ENCODE measurements around the gene CCDC185.
"Not testable (repeated sequence)": the region's sequence is repeated elsewhere in the genome, so short reads cannot be mapped to it uniquely, and the experiment has no call there.

Gene CCDC185

GRCh38 chr1:223394242-223394641 is 1.0 kb downstream of the CCDC185 start:
- no peak for DNase-seq (ENCODE audit: low read depth in 1 of 2, low spot score in 1 of 2)

DNA sequence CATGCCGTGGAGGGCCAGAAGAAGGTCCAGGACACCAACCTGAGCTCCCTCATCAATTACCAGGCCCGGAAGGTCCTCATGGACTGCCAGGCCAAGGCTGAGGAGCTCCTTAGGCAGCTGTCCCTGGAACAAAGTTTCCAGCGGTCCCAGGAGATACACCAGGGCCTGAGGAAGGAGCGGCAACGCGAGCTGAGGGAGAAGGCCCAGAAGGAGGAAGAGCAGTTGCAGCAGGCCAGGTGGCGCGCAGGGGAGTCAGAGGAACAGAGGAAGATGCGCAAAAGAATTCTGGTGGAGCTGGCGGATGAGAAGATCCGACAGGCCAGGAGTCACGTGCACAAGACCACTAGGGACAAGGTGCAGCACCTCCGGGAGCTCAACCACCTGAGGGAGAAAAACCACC is 1.5 kb downstream of the CCDC185 start:
- DNase-seq (ENCODE audit: low read depth in 1 of 2, low spot score in 1 of 2) = no peak

DNA sequence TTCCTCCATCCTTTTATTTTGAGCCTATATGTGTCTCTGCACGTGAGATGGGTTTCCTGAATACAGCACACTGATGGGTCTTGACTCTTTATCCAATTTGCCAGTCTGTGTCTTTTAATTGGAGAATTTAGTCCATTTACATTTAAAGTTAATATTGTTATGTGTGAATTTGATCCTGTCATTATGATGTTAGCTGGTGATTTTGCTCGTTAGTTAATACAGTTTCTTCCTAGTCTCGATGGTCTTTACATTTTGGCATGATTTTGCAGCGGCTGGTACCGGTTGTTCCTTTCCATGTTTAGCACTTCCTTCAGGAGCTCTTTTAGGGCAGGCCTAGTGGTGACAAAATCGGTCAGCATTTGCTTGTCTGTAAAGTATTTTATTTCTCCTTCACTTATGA is 6.2 kb downstream of the CCDC185 start:
- not testable (repeated sequence) for DNase-seq (ENCODE audit: low read depth in 1 of 2, low spot score in 1 of 2)

GRCh38 chr1:223401873-223402789 is 8.9 kb downstream of the CCDC185 start:
- no peak for DNase-seq (ENCODE audit: low read depth in 1 of 2, low spot score in 1 of 2)

DNA sequence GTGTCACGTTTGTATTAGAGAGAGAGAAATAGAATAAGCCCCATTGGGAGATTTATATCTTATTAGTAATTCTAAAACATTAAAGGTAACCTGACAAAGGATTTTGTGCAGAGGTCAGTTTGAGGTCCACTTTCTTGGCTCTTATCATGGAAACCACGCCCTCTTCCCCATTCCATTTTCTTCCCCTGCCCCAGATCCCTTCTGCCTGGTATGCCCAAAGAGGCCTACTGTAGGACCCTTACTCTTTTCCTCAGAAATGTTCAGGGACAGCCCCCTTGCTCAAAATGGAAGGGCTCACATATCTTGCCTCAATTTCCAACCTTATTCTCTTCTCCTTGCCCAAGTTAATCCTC is 9.6 kb downstream of the CCDC185 start:
- no peak for DNase-seq (ENCODE audit: low read depth in 1 of 2, low spot score in 1 of 2)

DNA sequence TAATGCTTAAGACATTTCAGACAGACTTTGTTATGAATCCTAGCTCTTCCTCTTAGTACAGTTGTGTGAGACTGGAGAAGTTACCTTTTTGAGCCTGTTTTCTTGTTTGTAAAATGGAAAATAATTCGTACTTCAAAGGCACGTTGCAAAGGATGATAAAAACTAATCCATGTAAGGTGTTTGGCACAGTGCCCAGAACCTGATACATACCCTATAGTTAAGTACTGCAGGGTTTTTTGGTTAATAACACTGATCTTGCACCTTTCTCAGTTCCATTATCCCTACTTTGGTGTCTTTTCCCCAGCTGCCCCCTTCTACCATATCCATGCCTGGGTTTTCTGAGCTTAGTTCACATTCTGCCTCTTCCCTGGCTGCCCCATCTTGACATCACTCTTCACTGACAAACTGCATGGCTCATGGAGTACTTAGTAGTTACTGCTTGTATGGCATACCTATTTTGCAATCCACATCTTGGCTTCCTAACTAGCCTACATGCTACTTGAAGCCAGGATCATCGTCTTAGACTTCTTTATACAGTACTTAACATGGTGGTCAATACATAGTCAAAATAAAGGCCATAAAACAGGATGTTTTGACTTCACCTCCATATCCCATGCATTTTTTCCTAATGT is 10.1 kb downstream of the CCDC185 start:
- DNase-seq (ENCODE audit: low read depth in 1 of 2, low spot score in 1 of 2) = no peak

DNA sequence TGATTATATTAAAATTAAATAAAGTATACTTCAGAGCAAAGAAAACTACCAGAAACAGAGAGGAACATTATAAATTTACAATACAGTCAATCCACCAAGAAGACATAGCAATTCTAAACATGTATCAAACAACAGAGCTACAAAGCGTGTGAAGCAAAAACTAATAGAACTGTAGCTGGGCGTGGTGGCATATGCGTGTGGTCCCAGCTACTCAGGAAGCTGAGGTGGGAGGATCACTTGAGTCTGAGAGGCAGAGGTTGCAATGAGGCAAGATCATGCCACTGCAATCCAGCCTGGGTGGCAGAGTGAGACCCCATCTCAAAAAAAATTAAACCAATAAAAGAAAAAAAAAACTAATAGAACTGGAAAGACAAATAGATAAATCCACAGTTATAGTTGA is 12.3 kb downstream of the CCDC185 start:
- DNase-seq (ENCODE audit: low read depth in 1 of 2, low spot score in 1 of 2) = no peak

DNA sequence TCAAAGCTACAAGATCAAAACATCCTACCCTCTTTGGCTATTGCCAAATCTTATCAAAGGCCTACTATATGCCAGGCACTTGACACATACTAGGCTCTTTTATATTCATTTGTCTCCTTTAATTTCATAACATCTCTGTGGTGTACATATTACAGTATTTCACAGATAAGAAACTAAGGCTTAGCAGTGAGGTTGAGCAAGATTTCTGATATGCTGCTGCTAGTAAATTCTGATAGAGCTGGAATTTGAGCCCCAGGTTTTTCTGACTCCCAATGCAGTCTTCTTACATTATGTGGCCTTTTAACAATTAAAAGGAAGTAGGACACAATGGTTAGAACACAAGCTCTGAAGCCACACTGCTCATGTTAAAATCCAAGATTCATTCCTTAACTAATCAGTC is 16.8 kb downstream of the CCDC185 start:
- DNase-seq (ENCODE audit: low read depth in 1 of 2, low spot score in 1 of 2) = no peak

- no peak for DNase-seq (ENCODE audit: low read depth in 1 of 2, low spot score in 1 of 2)
These were observed 18.1 kb downstream of the CCDC185 start for GRCh38 chr1:223411309-223411708.

GRCh38 chr1:223411710-223412109 is 18.5 kb downstream of the CCDC185 start:
- DNase-seq (ENCODE audit: low read depth in 1 of 2, low spot score in 1 of 2) = no peak

- DNase-seq (ENCODE audit: low read depth in 1 of 2, low spot score in 1 of 2) = no peak
These were observed 20.0 kb downstream of the CCDC185 start for GRCh38 chr1:223413216-223413615.

GRCh38 chr1:223417444-223417843 is 24.2 kb downstream of the CCDC185 start:
- no peak for DNase-seq (ENCODE audit: low read depth in 1 of 2, low spot score in 1 of 2)

- DNase-seq (ENCODE audit: low read depth in 1 of 2, low spot score in 1 of 2) = no peak
These were observed 24.9 kb downstream of the CCDC185 start for GRCh38 chr1:223417903-223418663.

GRCh38 chr1:223419115-223419514 is 25.9 kb downstream of the CCDC185 start:
- DNase-seq (ENCODE audit: low read depth in 1 of 2, low spot score in 1 of 2) = no peak

DNA sequence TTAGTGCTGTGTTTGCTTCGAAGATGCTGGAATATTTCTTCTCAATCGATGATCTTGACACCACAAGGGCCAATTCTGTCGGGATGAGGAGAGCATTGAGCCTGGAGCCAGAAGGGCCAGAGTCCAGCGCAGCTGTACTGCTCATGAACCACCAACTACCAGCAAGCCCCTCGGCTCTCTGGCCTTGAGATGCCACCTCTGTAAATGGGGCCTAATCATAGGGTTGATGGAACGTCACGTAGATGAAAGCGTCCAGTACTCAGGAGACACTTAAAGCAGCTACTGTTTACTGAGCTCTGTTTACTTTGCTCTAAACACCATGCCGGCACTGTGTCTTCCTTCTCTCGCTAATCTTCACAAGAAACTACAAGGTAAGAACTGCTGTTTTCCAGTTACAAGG is 26.3 kb downstream of the CCDC185 start:
- no peak for DNase-seq (ENCODE audit: low read depth in 1 of 2, low spot score in 1 of 2)

DNA sequence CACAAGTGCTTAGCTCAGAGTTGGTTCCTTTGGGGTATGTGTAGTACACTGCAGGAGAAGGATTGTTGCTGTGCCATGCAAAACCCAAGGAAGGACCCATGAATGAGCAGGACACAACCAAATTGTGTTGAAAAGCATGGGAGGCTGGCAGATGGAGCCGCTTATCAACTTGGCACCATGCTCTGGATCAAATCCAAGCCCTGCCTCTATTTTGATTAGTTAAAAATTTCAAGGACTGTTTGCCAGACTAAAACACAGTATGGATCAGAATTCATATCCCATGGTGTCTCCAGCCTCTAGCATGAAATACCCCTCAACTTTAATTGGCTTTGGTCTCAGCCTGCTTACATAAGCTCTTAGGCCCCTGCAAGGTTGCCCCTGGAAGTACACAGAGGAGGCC is 27.8 kb downstream of the CCDC185 start:
- DNase-seq (ENCODE audit: low read depth in 1 of 2, low spot score in 1 of 2) = no peak

GRCh38 chr1:223421676-223422075 is 28.5 kb downstream of the CCDC185 start:
- DNase-seq (ENCODE audit: low read depth in 1 of 2, low spot score in 1 of 2) = no peak

DNA sequence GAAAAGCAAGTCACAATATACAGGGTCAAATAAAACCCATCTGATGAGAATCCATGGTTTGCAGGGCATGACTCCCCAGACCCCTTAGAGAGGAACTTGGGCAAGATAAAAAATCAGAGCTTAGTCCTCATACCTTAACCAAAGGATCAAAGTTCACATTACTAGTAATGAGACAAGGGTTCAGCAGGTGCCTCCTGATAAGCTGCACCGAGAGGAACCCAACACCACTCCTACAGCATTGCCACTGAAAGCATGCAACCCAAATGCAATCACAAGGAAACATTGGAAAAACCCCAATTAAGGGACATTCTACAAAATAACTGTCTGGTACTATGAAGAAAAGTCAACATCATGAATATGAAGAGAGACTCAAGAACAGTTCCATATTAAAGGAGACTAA is 29.7 kb downstream of the CCDC185 start:
- DNase-seq (ENCODE audit: low read depth in 1 of 2, low spot score in 1 of 2) = no peak

DNA sequence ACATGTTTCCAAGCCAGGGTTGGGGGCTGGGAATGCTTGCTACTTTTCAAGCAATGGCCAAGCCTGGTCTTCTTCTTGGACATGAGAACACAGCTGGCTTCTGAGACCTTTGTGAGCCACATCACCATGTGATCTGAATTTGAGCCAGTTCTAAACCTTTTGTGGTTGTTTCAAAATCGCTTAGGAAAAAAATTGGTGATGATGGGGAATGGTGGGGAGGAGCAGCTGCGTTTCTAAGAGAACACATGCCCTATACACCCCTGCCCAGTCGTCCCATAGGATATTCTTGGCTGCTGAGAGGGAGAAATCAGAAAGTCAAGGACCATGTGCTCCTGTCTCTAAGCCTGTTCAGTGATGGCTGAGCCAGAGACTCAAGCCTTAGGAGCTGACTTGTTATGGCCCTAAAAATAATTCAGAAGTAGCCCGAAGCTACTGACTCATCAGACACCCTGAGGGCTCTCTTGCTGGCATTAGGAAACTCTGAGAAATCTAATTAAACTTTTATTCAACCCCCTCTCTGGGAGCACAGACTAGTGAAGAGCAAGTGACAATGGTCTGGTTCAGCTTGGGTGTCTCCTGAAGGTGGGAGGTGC is 30.5 kb downstream of the CCDC185 start:
- DNase-seq (ENCODE audit: low read depth in 1 of 2, low spot score in 1 of 2) = no peak

DNA sequence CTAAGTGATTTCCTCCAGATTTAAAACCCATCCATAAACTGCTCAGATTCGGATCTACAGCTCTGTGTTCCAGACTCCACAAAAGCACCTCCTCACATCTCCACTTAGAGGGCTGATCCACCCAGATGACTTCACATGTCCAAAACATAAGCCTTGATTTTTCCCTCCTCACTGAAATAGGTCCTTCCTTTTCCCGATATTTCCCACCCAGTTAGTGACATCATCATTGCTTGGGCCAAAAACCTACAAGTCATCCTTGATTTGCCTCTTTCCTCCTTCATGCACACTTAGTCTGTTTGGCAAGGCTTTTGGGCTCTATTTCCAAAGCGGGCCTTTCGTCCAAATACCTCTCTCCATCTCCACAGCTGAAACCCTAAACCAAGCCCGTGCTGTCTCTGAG is 32.3 kb downstream of the CCDC185 start:
- DNase-seq (ENCODE audit: low read depth in 1 of 2, low spot score in 1 of 2) = no peak

DNA sequence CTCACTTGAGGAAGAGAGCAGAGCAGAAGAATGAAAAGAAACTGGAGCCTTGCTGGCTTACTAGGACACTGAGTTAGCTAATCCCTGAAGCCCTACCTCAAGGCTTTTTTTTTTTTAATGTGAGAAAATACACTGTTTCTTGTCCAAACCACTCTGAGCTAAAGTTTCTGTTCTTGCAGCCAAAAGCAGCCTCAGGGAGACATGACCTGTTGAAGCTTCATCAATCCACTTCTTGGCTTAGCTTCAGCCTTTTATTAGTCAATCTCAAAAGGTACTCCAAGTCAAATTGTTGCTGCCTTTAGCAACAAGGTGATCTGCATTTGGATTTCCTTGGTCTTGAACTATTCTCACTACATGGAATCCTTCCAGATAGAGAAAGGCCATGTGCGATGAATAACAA is 33.7 kb downstream of the CCDC185 start:
- no peak for DNase-seq (ENCODE audit: low read depth in 1 of 2, low spot score in 1 of 2)

GRCh38 chr1:223429313-223429731 is 36.1 kb downstream of the CCDC185 start:
- DNase-seq (ENCODE audit: low read depth in 1 of 2, low spot score in 1 of 2) = no peak
